ENCODE data around the gene SLC48A1.

SLC48A1 gene

GRCh38 chr12:47739297-47739696, 33.7 kb upstream of the SLC48A1 start:
- H3K36me3 Mint-ChIP-seq (ENCODE audit: low read depth) = no peaks in the 10 kb centered on the region
- H3K27me3 Mint-ChIP-seq (ENCODE audit: low read depth) = peaks cover 10% of the 10 kb centered on the region
- H3K4me3 Mint-ChIP-seq = no peak overlapping the region
- no peak overlapping the region for H3K27ac Mint-ChIP-seq
- H3K9me3 Mint-ChIP-seq = no peaks in the 10 kb centered on the region
- H3K4me1 Mint-ChIP-seq (ENCODE audit: low read depth) = peaks cover 9% of the 10 kb centered on the region

- Mint-ChIP-seq H3K27ac (no peak overlapping the region), H3K36me3 (ENCODE audit: low read depth) (no peaks in the 10 kb centered on the region), H3K27me3 (ENCODE audit: low read depth) (peaks cover 14% of the 10 kb centered on the region), H3K4me3 (no peak overlapping the region), H3K9me3 (no peaks in the 10 kb centered on the region), H3K4me1 (ENCODE audit: low read depth) (peaks cover 9% of the 10 kb centered on the region)
These were observed 33.1 kb upstream of the SLC48A1 start for GRCh38 chr12:47739979-47740378.

- Mint-ChIP-seq H3K4me3 (no peak overlapping the region), H3K4me1 (ENCODE audit: low read depth) (peaks cover 9% of the 10 kb centered on the region), H3K9me3 (no peaks in the 10 kb centered on the region), H3K27ac (no peak overlapping the region), H3K36me3 (ENCODE audit: low read depth) (no peaks in the 10 kb centered on the region), H3K27me3 (ENCODE audit: low read depth) (peaks cover 17% of the 10 kb centered on the region)
These were observed 32.3 kb upstream of the SLC48A1 start for GRCh38 chr12:47740606-47741339.

- no peaks in the 10 kb centered on the region for H3K36me3 Mint-ChIP-seq (ENCODE audit: low read depth)
- no peaks in the 10 kb centered on the region for H3K9me3 Mint-ChIP-seq
- no peak overlapping the region for H3K27ac Mint-ChIP-seq
- no peak overlapping the region for H3K4me3 Mint-ChIP-seq
- H3K4me1 Mint-ChIP-seq (ENCODE audit: low read depth) = peaks cover 9% of the 10 kb centered on the region
- H3K27me3 Mint-ChIP-seq (ENCODE audit: low read depth) = peaks cover 17% of the 10 kb centered on the region
These were observed 31.7 kb upstream of the SLC48A1 start for GRCh38 chr12:47741340-47741703.

GRCh38 chr12:47742253-47742825, 30.7 kb upstream of the SLC48A1 start:
- Mint-ChIP-seq H3K4me1 (ENCODE audit: low read depth) (peaks cover 9% of the 10 kb centered on the region), H3K27ac (no peak overlapping the region), H3K36me3 (ENCODE audit: low read depth) (no peaks in the 10 kb centered on the region), H3K4me3 (no peak overlapping the region), H3K9me3 (no peaks in the 10 kb centered on the region), H3K27me3 (ENCODE audit: low read depth) (peaks cover 17% of the 10 kb centered on the region)

GRCh38 chr12:47743311-47743860, 29.7 kb upstream of the SLC48A1 start:
- Mint-ChIP-seq H3K36me3 (ENCODE audit: low read depth) (no peaks in the 10 kb centered on the region), H3K4me1 (ENCODE audit: low read depth) (peaks cover 9% of the 10 kb centered on the region), H3K9me3 (no peaks in the 10 kb centered on the region), H3K27me3 (ENCODE audit: low read depth) (peaks cover 17% of the 10 kb centered on the region), H3K27ac (no peak overlapping the region), H3K4me3 (no peak overlapping the region)

- Mint-ChIP-seq H3K9me3 (no peaks in the 10 kb centered on the region), H3K27ac (no peak overlapping the region), H3K27me3 (ENCODE audit: low read depth) (peaks cover 17% of the 10 kb centered on the region), H3K36me3 (ENCODE audit: low read depth) (no peaks in the 10 kb centered on the region), H3K4me1 (ENCODE audit: low read depth) (peaks cover 9% of the 10 kb centered on the region), H3K4me3 (no peak overlapping the region)
These were observed 28.9 kb upstream of the SLC48A1 start for GRCh38 chr12:47744005-47744651.

- Mint-ChIP-seq H3K27ac (no peak overlapping the region), H3K4me1 (ENCODE audit: low read depth) (peaks cover 9% of the 10 kb centered on the region)
These were observed 28.1 kb upstream of the SLC48A1 start for GRCh38 chr12:47744778-47745436.

GRCh38 chr12:47745485-47746041, 27.5 kb upstream of the SLC48A1 start:
- peaks cover 17% of the 10 kb centered on the region for H3K27me3 Mint-ChIP-seq (ENCODE audit: low read depth)
- no peaks in the 10 kb centered on the region for H3K9me3 Mint-ChIP-seq
- no peaks in the 10 kb centered on the region for H3K36me3 Mint-ChIP-seq (ENCODE audit: low read depth)
- H3K4me1 Mint-ChIP-seq (ENCODE audit: low read depth) = peaks cover 9% of the 10 kb centered on the region
- no peak overlapping the region for H3K27ac Mint-ChIP-seq
- no peak overlapping the region for H3K4me3 Mint-ChIP-seq

More at GRCh38 chr12:47744778-47745436, 28.1 kb upstream of the SLC48A1 start:
- peaks cover 17% of the 10 kb centered on the region for H3K27me3 Mint-ChIP-seq (ENCODE audit: low read depth)
- H3K36me3 Mint-ChIP-seq (ENCODE audit: low read depth) = no peaks in the 10 kb centered on the region
- no peak overlapping the region for H3K4me3 Mint-ChIP-seq
- H3K9me3 Mint-ChIP-seq = no peaks in the 10 kb centered on the region

GRCh38 chr12:47746073-47746472, 27.0 kb upstream of the SLC48A1 start:
- H3K9me3 Mint-ChIP-seq = no peaks in the 10 kb centered on the region
- H3K4me3 Mint-ChIP-seq = no peak overlapping the region
- H3K27ac Mint-ChIP-seq = no peak overlapping the region
- peaks cover 17% of the 10 kb centered on the region for H3K27me3 Mint-ChIP-seq (ENCODE audit: low read depth)
- H3K4me1 Mint-ChIP-seq (ENCODE audit: low read depth) = peaks cover 9% of the 10 kb centered on the region
- H3K36me3 Mint-ChIP-seq (ENCODE audit: low read depth) = no peaks in the 10 kb centered on the region

- H3K4me3 Mint-ChIP-seq = no peak overlapping the region
- H3K4me1 Mint-ChIP-seq (ENCODE audit: low read depth) = peaks cover 5% of the 10 kb centered on the region
These were observed 26.5 kb upstream of the SLC48A1 start for GRCh38 chr12:47746523-47746922.

GRCh38 chr12:47747126-47747525, 25.9 kb upstream of the SLC48A1 start:
- H3K4me3 Mint-ChIP-seq = no peak overlapping the region
- no peak overlapping the region for H3K27ac Mint-ChIP-seq
- no peaks in the 10 kb centered on the region for H3K9me3 Mint-ChIP-seq
- no peaks in the 10 kb centered on the region for H3K36me3 Mint-ChIP-seq (ENCODE audit: low read depth)
- H3K4me1 Mint-ChIP-seq (ENCODE audit: low read depth) = peaks cover 3% of the 10 kb centered on the region
- H3K27me3 Mint-ChIP-seq (ENCODE audit: low read depth) = peaks cover 17% of the 10 kb centered on the region

More at GRCh38 chr12:47746523-47746922, 26.5 kb upstream of the SLC48A1 start:
- Mint-ChIP-seq H3K36me3 (ENCODE audit: low read depth) (no peaks in the 10 kb centered on the region), H3K27me3 (ENCODE audit: low read depth) (peaks cover 17% of the 10 kb centered on the region), H3K9me3 (no peaks in the 10 kb centered on the region), H3K27ac (no peak overlapping the region)

GRCh38 chr12:47747596-47748506, 25.2 kb upstream of the SLC48A1 start:
- Mint-ChIP-seq H3K27me3 (ENCODE audit: low read depth) (peaks cover 17% of the 10 kb centered on the region), H3K4me3 (no peak overlapping the region), H3K9me3 (no peaks in the 10 kb centered on the region), H3K36me3 (ENCODE audit: low read depth) (no peaks in the 10 kb centered on the region), H3K4me1 (ENCODE audit: low read depth) (no peaks in the 10 kb centered on the region), H3K27ac (no peak overlapping the region)
